VCaP (cell line): ENCODE measurements around the gene L3MBTL4.

ENCODE experiments used
- H3K27ac ChIP-seq: fragments of 450-650 bp; 2 replicates; pipeline ENCODE4 v1.5.1; 2017
- TF ChIP-seq, protein P1 (sequence below): fragments of 450-650 bp; conservative IDR thresholded peaks from 2 replicates; pipeline ENCODE4 v1.5.1; 2017; ENCODE audit warnings: mild to moderate bottlenecking, moderate library complexity

The L3MBTL4 gene

DNA sequence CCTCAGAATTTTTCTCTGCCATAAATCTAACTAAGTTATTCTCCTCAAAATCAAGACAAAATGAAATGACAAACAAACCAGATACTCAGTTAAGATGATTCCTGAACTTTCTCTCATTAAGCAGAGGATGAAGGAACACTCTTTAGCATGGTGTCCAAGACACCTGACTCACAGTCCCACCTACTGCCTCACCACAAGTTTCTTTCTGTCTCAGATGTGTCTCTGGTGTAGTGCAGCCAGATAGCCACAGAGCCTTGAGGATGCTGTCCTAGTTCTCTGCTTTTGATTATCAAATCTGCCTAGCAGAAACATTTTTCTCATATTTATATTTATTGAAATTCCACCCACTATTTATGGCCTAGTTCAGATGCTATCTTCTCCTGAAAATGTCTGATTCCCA, 415.8 kb downstream of the L3MBTL4 start:
- H3K27ac ChIP-seq = no peak overlapping the region
- TF ChIP-seq, protein P1, sequence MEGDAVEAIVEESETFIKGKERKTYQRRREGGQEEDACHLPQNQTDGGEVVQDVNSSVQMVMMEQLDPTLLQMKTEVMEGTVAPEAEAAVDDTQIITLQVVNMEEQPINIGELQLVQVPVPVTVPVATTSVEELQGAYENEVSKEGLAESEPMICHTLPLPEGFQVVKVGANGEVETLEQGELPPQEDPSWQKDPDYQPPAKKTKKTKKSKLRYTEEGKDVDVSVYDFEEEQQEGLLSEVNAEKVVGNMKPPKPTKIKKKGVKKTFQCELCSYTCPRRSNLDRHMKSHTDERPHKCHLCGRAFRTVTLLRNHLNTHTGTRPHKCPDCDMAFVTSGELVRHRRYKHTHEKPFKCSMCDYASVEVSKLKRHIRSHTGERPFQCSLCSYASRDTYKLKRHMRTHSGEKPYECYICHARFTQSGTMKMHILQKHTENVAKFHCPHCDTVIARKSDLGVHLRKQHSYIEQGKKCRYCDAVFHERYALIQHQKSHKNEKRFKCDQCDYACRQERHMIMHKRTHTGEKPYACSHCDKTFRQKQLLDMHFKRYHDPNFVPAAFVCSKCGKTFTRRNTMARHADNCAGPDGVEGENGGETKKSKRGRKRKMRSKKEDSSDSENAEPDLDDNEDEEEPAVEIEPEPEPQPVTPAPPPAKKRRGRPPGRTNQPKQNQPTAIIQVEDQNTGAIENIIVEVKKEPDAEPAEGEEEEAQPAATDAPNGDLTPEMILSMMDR = no peak

DNA sequence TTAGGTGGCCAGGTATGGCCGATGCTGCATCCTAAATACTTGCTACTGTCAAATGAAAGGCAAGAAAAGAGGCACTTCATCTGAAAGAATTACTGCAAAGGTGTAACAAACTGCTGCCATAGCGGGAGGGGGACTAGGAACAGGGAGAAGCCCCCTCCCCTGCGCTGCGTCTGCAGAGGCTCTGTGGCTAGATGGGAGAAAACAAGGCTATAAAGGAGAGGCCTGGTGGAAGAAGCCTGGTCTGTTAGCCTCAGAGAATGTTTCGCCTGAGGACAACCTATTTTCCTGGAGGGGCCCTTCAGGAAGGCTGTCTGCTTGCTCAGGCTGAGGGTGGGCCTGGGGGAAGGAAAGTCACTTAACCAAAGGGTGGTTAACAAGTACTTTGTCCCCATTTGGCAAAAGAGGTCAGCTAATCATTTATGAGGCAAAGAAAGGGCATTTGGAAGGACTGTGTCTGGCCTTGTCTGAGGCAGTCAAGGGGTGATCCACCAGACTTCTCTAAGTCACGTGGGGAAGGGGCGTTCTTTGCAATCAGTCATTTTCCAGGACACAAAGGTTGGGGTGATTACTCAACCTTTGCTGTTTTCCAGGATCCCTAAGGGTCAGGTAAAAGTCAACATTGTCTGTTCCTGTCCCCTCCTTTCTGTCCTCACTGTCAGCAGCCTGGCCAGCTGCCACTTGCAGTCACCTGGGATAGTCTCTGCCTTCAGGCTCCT, 416.4 kb downstream of the L3MBTL4 start:
- TF ChIP-seq, protein P1 = no peak
- no peak overlapping the region for H3K27ac ChIP-seq

DNA sequence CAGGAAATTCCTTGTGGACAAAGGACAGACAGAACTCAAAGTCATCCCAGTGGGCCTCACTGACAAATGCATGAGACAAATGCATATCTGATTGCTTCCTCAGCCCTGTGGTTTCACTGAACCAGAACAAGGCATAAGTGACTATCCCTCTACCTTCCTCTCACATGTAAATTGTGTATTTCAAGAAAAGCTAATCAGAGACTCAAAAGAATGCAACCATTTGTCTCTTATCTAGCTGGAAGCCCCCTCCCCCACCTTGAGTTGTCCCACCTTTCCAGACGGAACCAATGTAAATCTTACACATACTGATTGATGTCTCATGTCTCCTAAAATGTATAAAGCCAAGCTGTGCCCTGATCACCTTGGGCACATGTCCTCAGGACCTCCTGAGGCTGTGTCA, 417.4 kb downstream of the L3MBTL4 start:
- no peak overlapping the region for H3K27ac ChIP-seq
- TF ChIP-seq, protein P1 = no peak

DNA sequence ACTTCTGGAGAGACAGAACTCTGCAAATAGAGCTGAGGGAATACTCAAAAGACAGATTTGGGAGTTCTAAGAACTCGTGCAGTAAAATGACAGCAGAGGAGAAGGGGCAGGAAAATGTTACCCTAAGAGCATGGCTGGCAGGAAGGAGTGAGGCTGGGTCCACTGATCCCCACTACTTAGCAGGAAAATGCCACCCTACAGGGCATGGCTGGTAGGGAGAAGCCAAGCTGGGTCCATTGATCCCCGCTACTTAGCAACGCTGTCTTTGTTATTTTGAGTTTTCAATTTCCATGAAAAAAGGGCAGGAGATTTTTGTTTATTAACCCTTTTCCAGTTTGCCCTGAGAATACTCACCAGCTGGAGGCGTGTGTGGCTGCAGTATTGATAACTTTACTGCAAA, 419.1 kb downstream of the L3MBTL4 start:
- TF ChIP-seq, protein P1 = no peak
- H3K27ac ChIP-seq = no peak overlapping the region

DNA sequence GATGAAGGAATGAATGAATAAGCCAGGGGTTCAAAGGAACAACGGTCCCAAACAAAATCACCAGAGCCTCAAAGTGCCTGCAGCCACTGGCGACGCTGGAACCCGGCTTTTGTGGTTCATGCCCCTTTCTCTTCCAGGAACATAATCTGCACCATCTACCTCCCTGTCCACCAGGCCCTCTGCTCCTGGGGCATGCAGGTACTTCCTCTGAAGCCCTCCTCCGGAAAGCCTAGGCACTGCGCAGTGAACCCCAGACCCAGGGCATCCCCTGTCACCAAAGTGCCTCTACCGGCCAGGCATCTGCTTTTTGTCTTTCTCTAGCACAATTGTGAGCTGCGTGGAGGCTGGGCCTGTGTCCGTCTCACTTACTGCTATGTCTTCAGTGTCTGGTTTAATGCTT, 420.8 kb downstream of the L3MBTL4 start:
- no peak overlapping the region for H3K27ac ChIP-seq

DNA sequence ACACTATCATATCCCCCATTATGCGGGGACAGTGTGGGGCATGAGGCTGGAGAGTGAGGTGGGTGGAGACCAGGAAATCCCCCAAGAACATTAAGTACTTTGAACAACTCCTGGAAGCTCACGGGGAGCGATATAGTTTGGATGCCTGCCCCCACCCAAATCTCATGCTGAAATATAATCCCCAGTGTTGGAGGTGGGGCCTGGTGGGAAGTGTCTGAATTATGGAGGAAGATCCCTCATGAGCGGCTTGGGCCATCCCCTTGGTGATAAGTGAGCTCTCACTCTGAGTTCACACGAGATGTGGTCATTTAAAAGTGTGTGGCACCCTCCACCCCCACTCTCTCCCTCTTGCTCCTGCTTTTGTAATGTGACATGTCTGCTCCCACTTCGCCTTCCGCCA, 422.3 kb downstream of the L3MBTL4 start:
- H3K27ac ChIP-seq = no peak overlapping the region
- TF ChIP-seq, protein P1 = no peak

More for the DNA sequence above, 420.8 kb downstream of the L3MBTL4 start:
- TF ChIP-seq, protein P1 = no peak

DNA sequence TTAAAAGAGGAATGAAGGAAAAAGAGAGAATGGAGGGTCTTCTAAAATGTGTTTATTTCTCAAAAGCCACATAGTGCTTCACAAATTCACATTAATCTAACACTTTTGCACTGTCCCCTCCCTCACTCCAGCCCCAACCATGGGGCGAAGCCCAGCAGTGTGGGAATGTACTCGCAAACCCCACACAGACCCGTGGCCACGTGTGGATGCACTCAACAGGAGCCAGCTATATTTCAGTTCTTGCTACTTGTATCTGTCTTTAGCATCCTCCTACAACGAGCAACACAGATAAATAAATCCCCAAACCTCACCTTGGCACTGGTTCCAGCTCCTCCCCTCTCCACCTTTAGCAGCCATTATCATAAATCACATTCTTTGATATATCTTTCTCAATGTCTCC, 427.5 kb downstream of the L3MBTL4 start:
- no peak overlapping the region for H3K27ac ChIP-seq
- TF ChIP-seq, protein P1 = no peak
